ENCODE results near the gene PARL.
"Not testable (repeated sequence)": the region's sequence is repeated elsewhere in the genome, so short reads cannot be mapped to it uniquely, and the experiment has no call there.

Gene PARL

DNA sequence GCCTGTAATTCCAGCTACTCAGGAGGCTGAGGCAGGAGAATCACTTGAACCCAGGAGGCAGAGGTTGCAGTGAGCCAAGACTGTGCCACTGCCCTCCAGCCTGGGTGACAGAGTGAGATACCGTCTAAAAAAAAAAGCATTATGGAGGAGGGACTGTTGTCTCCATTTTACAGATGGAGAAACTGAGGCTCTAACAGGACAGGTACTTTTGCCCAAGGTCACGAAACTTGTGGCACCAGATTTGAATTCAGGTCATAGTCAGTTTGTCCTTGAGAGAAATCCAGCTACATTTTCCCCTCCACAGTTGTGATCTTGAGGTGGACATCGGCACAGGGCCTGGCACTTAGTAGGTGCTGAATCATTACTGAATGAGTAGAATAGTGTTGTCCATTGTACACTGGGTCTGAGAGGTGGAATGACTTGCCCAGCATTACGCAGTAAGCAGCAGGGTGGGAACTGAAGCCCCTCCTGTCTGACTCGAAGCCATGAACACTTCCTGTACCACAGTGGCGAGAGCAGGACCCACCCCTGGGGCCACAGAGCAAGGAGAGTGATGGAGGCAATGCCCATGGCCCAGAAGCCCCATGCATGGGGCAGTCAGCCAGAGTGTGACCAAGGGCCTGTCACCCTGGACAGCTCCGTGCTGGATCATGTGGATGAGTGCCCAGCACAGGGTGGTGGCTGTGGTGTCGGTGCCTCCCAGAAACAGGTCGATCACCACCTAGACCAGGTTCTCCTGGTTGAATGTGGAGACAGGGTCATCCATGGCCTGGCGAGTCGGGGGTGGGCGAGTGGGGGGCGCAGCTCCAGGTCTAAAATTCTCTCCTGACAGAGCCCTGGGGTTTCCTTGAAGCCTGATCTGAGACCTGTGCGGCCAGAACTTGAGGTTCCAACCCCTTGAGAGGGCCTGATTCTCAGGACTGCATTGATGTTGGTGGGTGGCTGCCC lies 20.4 kb upstream of the PARL start:
- DNase-seq (ENCODE audit: low spot score) = no peak

DNA sequence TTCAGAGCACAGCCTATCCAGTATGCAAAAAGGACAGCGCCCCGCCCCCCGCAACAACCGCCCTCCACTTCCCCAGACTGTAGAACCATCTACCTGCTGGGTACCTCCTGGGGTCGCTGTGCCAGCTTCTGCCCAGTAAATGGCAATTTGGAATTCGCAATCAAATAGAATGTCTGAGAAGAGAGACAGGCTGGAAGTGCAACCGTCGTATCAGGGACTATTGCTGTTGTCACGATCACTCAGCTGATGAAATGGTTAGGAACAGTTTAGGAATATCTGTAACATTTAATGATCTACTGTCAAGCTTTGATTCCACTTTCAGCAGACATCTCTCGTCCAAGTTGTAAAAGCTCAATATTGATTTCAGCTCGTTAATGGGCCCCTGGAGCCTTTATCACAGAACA lies 13.3 kb upstream of the PARL start:
- DNase-seq (ENCODE audit: low spot score) = no peak

- no peak for DNase-seq (ENCODE audit: low spot score)
Measured at GRCh38 chr3:183897606-183898005, 12.9 kb upstream of the PARL start.

- DNase-seq (ENCODE audit: low spot score) = no peak
Measured at GRCh38 chr3:183896610-183897009, 11.9 kb upstream of the PARL start.

DNA sequence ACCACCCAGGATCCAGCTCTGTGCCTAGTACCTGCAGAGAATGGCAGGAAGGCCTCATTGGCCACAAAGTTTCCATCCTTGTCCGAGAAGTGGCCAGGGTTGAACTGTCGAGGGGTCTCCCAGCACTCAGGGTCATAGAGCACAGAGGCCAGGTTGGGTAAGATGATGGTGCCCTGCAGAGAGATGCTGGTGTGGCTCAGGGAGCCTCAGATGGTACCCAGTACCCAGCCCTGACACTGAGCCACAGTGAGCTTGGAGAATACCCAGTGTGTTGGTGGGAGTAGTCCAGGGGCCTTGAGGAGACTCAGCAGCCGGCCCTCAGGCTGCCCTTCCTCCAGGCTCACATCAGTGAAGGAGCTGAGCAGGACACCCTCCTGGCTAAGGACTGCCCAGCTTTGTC lies 11.5 kb upstream of the PARL start:
- DNase-seq (ENCODE audit: low spot score) = no peak

DNA sequence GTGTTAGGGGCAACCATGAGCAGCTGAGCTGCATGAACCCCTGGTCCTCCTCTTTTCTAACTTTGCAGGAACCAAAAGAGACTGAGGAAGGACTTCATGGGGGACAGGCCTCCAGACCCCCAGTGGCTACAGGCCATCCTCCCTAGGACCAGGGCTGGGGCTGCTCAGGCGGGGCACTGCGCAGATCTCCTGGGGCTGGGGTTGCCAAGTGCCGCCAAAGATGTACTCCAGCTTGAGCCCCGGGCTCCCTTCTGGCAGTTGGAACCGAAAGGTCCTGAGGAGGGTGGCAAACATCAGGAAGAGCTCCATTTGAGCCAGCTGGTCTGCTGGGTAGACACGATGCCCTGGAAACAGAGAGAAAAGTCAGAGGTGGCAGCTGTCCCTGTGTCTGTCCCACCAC lies 11.1 kb upstream of the PARL start:
- no peak for DNase-seq (ENCODE audit: low spot score)

- DNase-seq (ENCODE audit: low spot score) = no peak
Measured at GRCh38 chr3:183895296-183895695, 10.6 kb upstream of the PARL start.

DNA sequence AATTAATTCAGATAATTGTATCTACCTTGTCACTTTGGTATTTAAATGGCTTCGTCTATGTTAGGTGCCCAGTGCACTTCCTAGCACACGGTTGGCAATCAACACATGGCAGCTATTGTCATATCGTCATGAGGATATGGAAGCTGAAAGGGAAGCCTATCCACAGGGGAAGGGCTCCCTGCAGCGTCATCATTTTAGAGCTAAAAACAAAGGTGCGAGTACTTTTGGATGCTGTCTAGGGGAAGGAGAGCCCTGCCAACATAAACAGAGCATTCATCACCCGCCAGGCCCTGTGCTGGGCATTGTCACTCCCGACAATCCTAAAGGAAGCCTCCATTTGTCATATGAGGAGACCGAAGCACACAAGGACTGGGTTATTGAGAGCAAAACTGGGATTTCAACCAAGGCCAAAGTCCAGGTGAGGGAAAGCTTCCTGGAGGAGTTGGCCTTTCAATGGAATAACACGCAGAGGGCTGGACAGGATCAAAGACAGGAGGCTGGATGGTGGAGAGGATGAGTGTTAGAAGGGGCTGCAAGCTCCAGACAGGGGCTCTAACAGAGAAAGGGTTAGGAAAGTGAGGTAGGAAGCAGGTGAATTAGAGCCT lies 8.0 kb upstream of the PARL start:
- DNase-seq (ENCODE audit: low spot score) = no peak

DNA sequence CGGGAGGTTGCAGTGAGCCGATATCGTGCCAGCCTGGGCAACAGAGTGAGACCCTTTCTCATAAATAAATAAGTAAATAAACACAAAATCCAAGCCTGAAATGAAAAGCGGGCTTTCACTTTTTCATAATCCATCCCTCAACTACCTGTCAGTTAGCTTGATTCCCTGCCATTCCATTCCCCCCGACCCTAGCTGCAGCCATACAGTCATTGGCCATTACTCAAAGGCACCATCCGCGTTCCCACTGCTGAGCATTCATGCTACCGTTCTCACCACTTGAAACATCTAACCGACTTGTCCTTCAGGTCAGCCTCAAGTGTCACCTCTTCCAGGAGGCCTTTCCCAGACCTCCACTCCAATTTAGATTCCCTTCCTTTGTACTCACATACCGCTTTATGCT lies 1.1 kb upstream of the PARL start:
- DNase-seq (ENCODE audit: low spot score) = no peak

- no peak for DNase-seq (ENCODE audit: low spot score)
Measured at GRCh38 chr3:183884097-183884426, 618 bp downstream of the PARL start.

DNA sequence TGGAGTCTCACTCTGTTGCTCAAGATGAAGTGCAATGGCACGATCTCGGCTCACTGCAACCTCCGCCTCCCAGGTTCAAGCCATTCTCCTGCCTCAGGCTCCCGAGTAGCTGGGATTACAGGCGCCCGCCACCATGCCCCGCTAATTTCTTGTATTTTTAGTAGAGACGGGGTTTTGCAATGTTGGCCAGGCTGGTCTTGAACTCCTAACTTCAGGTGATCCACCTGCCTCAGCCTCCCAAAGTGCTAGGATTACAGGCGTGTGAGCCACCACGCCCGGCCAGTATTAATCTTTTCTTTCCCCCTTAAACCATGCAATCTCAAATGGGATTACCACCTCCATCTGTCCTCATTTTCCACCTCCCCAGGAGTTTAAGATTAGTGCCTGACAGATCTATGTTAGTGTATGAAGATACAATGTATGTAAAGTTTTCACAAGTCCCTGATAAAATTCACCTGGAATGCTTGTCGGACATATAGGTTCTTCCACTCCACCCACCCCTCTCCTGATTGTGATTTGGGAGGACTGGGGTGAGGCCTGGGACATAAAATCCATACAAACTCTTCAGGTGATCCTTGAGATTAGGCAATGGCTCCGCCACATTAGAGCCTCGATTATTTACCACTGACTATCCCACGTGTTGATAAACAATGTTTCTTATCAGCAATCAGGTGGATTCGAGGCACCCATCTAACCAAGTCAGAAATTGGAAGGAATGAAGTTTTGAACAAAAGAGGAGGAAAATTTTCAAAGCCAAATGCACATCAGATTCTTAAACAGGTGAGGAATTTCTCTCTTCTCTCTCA lies 1.2 kb downstream of the PARL start:
- no peak for DNase-seq (ENCODE audit: low spot score)

GRCh38 chr3:183880121-183880520 lies 4.6 kb downstream of the PARL start:
- DNase-seq (ENCODE audit: low spot score) = no peak

DNA sequence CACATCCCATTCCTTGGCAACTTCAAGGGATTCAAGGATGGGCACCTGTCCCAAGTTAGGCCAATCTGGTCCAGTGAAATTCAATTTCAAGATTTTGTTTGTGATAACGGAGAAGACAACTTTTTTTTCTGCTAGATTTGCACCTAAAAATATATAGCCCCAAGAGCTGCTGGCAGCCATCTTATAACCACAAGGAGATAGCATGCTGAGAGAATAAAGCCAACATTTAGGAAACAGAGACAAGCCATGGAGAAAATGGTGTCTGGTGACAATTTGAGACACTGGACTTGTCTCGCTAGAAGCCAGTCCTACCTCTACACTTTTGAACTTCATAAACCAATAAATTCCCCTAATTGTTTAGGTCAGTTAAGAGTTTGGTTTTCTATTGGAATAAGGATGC lies 5.4 kb downstream of the PARL start:
- no peak for DNase-seq (ENCODE audit: low spot score)

- DNase-seq (ENCODE audit: low spot score) = no peak
Measured at GRCh38 chr3:183878071-183878470, 6.6 kb downstream of the PARL start.

- DNase-seq (ENCODE audit: low spot score) = not testable (repeated sequence)
Measured at GRCh38 chr3:183877227-183877626, 7.5 kb downstream of the PARL start.

DNA sequence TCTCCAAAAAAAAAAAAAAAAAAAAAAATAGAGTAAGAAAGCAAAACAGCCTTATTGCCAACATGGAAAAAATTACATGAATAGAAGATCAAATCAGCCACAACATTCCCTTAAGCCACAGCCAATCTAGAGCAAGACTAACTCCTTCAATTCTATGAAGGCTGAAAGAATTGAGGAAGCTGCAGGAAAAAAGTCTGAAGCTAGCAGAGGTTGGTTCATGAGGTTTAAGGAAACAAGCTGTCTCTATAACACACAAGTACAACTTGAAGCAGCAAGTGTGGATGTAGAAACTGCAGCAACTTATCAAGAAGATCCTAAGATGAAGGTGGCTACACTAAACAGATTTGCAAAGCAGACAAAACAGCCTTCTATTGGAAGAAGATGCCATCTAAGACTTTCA lies 9.3 kb downstream of the PARL start:
- no peak for DNase-seq (ENCODE audit: low spot score)

DNA sequence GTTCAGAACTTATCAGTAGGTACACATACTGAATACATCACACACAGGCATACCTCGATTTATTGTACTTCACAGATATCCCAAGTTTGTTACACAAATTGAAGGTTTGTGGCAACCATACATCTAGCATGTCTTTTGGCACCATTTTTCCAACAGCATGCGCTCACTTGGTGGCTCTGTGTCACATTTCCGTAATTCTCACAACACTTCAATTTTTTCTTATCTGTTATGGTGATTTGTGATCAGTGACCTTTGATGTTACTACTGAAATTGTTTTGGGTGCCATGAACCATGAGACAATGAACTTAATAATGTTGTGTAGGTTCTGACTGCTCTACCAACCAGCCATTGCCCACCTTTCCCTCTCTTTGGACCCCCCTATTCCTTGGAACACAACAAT lies 10.8 kb downstream of the PARL start:
- no peak for DNase-seq (ENCODE audit: low spot score)

DNA sequence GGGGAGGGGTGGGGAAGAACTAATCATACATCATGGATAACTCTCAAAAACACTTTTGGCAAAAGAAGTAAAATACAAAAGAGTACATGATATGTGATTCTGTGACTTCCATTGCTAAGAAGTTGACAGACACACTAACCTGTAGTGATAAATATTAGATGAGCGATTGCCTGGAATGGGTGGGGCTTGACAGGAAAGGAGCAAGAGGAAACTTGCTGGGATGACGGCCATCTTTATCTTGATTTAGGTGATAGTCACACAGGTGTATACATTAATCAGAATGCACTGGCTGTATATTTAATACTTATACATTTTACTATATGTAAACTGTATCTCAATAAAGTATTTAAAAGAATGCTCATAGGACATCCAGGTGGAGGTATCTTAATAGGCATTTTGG lies 13.1 kb downstream of the PARL start:
- no peak for DNase-seq (ENCODE audit: low spot score)

DNA sequence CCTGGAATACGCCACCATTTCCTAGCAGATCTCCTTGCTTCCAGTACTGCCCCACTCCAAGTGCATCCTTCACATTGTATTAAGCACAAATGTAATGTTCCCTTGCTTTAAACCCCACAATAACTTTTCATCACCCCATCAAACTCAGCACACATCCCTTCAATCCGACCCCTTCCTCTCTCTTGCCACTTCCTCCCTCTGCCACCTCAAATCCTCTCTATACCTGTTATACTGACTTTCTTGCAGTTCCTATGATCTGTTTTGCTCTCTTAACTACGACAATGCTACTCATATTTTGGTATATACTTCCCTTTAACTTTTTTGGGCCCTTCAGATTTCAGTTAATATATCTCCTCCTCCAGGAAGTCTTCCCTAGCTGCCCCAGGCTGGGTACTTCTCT lies 14.1 kb downstream of the PARL start:
- DNase-seq (ENCODE audit: low spot score) = no peak

DNA sequence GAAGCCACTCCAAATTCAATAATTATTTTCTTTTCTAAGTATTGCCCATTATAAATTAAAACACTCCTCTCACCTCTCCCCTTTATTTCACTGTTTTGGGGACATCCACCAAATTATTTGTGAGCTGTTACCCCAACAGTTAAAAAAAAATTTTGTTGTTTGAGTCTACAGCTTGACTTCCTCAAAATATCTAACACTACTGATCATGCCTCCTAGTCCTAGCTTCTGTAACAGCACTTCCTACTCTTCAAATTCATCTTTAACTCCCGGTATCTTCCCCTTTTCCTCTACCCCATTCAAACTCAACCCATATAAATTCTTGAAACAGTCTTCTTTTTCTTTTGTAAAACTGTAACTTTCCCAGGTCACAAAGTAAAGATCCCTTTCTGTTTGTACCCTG lies 15.9 kb downstream of the PARL start:
- no peak for DNase-seq (ENCODE audit: low spot score)

GRCh38 chr3:183862610-183863009 lies 22.1 kb downstream of the PARL start:
- no peak for DNase-seq (ENCODE audit: low spot score)

GRCh38 chr3:183857863-183858262 lies 26.8 kb downstream of the PARL start:
- DNase-seq (ENCODE audit: low spot score) = no peak

Data from left forelimb (tissue), 1 donor.